ENCODE measurements around the gene THNSL1. TPM values are rescaled to one million over a fixed set of nuclear protein-coding genes. Genes with fewer than 3 reads are reported as not detected.

Gene THNSL1
- total RNA-seq, 1 experiment from 2014 or later, result 4.2 TPM

GRCh38 chr10:24995072-24995471, 21.3 kb upstream of the THNSL1 start:
- no peak overlapping the region for H4K91ac ChIP-seq (ENCODE audit: insufficient read length, low read depth, low read length)

More at GRCh38 chr10:24995072-24995471, 21.3 kb upstream of the THNSL1 start:
- H3K79me2 ChIP-seq (ENCODE audit: insufficient read depth, low read length), result no peaks in the 10 kb centered on the region
- no peak overlapping the region for H3K4me3 Mint-ChIP-seq
- H3K56ac ChIP-seq (ENCODE audit: insufficient read length, low read depth, low read length), result no peak overlapping the region
- H3K36me3 Mint-ChIP-seq (ENCODE audit: insufficient read depth in 1 of 3, low read depth in 3 of 3), result no peaks in the 10 kb centered on the region
- H3K23ac ChIP-seq (ENCODE audit: insufficient read length, low read depth, low read length), result no peak overlapping the region
- H3K14ac ChIP-seq (ENCODE audit: insufficient read depth, low read length), result no peak overlapping the region
- H4K20me1 ChIP-seq (ENCODE audit: control insufficient read depth, insufficient read depth, insufficient read length), result no peaks in the 10 kb centered on the region
- H4K5ac ChIP-seq (ENCODE audit: insufficient read length, low read depth, low read length), result no peak overlapping the region
- no peak overlapping the region for H2BK12ac ChIP-seq (ENCODE audit: insufficient read length, low read depth, low read length)
- no peaks in the 10 kb centered on the region for H3K23me2 ChIP-seq (ENCODE audit: insufficient read length, low read depth, low read length, poor library complexity, severe bottlenecking)
- DNase-seq, result no peak
- H3K79me1 ChIP-seq (ENCODE audit: insufficient read depth, low read depth, low read length, poor library complexity, severe bottlenecking), result no peaks in the 10 kb centered on the region
- TF ChIP-seq, protein P1, sequence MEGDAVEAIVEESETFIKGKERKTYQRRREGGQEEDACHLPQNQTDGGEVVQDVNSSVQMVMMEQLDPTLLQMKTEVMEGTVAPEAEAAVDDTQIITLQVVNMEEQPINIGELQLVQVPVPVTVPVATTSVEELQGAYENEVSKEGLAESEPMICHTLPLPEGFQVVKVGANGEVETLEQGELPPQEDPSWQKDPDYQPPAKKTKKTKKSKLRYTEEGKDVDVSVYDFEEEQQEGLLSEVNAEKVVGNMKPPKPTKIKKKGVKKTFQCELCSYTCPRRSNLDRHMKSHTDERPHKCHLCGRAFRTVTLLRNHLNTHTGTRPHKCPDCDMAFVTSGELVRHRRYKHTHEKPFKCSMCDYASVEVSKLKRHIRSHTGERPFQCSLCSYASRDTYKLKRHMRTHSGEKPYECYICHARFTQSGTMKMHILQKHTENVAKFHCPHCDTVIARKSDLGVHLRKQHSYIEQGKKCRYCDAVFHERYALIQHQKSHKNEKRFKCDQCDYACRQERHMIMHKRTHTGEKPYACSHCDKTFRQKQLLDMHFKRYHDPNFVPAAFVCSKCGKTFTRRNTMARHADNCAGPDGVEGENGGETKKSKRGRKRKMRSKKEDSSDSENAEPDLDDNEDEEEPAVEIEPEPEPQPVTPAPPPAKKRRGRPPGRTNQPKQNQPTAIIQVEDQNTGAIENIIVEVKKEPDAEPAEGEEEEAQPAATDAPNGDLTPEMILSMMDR (conservative IDR thresholded peaks at IDR 0.05), result no peak
- no peaks in the 10 kb centered on the region for H3K4me1 ChIP-seq (ENCODE audit: insufficient read depth, low read length)
- H2BK120ac ChIP-seq (ENCODE audit: low read depth, low read length, poor library complexity, severe bottlenecking), result no peak overlapping the region
- no peaks in the 10 kb centered on the region for H3K4me1 Mint-ChIP-seq
- no peak overlapping the region for H3K18ac ChIP-seq (ENCODE audit: insufficient read length, low read depth, low read length)
- no peak overlapping the region for H2BK15ac ChIP-seq (ENCODE audit: low read depth, low read length)
- peaks cover 0 to under 1% of the 10 kb centered on the region in 2 experiments; a peak in 3 of 5 replicates for H3K9me3 Mint-ChIP-seq
- H3K27ac ChIP-seq (ENCODE audit: insufficient read length, low read depth, low read length), result no peak overlapping the region
- H3K27ac Mint-ChIP-seq, result no peak overlapping the region
- H2AFZ ChIP-seq (ENCODE audit: low read length), result no peak overlapping the region
- H2BK20ac ChIP-seq (ENCODE audit: low read depth, low read length, poor library complexity, severe bottlenecking), result no peak overlapping the region
- H2BK5ac ChIP-seq (ENCODE audit: insufficient read length, low read length), result no peak overlapping the region
- H3K4me2 ChIP-seq (ENCODE audit: insufficient read depth, insufficient read length, low read length), result no peak overlapping the region
- H4K8ac ChIP-seq (replicated peaks; ENCODE audit: insufficient read length, low read depth, low read length), result no peak overlapping the region
- H3K9me3 ChIP-seq (ENCODE audit: control insufficient read depth, low read depth, low read length), result no peaks in the 10 kb centered on the region
- no peak overlapping the region for H3K4ac ChIP-seq (ENCODE audit: low read depth, low read length)
- H3K27me3 ChIP-seq (ENCODE audit: insufficient read depth, low read length), result no peaks in the 10 kb centered on the region
- H3K27me3 Mint-ChIP-seq (ENCODE audit: low read depth), result no peaks in the 10 kb centered on the region
- no peak overlapping the region for H2AK5ac ChIP-seq (ENCODE audit: insufficient read length, low read length)
- no peak overlapping the region for H3K9ac ChIP-seq (ENCODE audit: extremely low read depth, insufficient read length, low read length)
- H3T11ph ChIP-seq (ENCODE audit: low read length), result no peak overlapping the region

All from H9 (cell line).